T47D (cell line): ENCODE data around the gene GYS1.
"Not testable (repeated sequence)": the region's sequence is repeated elsewhere in the genome, so short reads cannot be mapped to it uniquely, and the experiment has no call there.

Experiments used
- DNase-seq, 2 experiments: peaks; one replicate each; pipeline versions ENCODE4 v3.0.0 to v3.0.0-alpha.2; 2011 to 2012; ENCODE audit warnings: low read depth in 1 of 2, low spot score in 1 of 2
- JUND ChIP-seq: IDR thresholded peaks from 2 replicates; pipeline ENCODE4 v1.6.1; 2012; ENCODE audit warnings: low read depth
- in situ Hi-C: cut with HindIII; loops from 2 replicates; pipeline ENCODE4 v1.10.0; 2016; ENCODE audit warnings: low sequenced_read_pairs, low pct_unique_long_range_greater_than_20kb

The GYS1 gene

DNA sequence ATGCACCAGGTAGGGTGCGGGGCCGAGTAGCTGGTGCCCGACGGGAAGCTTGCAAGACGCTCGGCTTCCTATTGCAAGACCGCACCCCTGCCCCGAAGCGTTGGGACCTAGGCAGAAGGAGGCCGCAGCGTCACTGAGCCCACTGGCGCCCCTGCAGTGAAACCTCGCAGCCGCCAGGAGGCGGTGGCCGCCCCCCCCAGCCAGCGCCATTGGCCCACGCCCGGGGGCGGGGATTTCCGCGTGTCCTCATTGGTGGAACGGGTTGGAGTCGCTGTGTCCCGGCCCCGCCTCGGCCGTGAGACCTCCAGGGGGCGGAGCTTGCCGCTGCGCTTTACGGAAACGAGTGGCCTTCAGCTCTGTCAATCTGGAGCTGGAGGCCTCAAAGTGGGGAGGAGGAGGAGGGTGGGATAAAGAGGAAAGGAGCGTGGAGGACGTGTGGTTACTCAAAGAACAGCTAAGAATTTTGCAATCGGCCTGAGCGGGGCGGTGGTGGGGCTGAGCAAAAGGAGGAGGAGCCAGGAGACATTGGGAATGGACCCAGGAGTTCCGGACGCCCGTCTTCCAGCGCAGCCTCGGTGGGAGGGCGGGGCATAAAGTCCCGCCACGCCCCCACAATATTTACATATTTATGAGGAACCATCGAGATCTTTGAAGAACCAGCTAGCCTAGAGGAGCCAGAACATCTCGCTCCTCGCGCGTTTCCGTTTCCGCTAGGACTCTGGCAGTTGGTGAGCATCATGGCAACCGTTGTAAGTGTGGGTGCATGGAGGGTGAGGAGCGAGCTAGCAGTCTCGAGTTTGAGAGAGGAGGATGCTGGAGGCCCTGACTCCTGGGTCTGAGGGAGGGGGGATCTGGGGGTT lies at the start of gene GYS1, which contains the start of gene RUVBL2:
GYS1 (minus strand) TSS at position 135 of the 860 bp plus-strand sequence. CDS start 197 bp downstream, outside the sequence.
RUVBL2 (plus strand) TSS at position 713 of the 860 bp plus-strand sequence; CDS start at position 738, 25 bp downstream.
- no peak for TF ChIP-seq JUND
- in situ Hi-C loops, result no loop called here
- DNase-seq, result peak; percentile 92 to 99

DNA sequence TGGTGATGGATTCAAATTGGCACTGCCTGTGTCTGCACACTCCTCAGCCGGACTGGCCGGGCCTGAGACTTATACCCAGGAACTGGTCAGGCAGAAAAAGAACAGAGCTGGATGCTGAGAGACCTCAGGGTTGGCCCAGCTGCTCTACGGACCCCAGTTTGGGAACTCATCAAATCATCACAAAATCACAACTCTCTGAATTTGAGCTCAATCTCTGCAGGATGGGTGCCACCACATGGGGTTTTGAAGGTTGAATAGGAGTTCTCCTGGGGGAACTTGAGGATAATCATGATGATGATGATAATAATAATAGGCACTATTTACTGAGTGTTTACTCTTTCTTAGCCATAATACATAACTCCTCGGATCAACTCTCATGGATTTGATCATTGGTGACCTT lies 49.6 kb upstream of the GYS1 start:
- DNase-seq, in situ Hi-C loops: not testable (repeated sequence)

DNA sequence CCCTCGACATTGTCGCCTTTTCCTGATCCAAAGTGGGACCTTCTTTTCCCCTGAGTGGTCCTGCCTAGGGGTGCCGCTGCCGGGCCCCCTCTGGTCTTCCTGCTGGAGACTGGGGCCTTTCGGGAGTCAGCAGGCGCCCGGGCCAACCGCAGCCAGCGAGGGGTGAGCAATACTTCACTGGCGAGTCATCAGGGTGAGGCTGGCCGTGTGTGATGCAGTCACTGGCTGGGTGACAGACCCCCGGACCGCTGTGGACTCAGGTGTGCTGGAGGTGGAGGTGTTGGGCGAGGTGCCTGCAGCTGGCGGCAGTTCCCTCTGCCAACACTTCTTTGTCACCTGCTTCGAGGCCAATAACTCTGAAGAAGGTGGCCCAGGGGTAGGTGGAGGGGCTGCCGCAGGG lies 49.1 kb upstream of the GYS1 start:
- DNase-seq, result no peak
- no peak for TF ChIP-seq JUND
- in situ Hi-C loops, result no loop called here

DNA sequence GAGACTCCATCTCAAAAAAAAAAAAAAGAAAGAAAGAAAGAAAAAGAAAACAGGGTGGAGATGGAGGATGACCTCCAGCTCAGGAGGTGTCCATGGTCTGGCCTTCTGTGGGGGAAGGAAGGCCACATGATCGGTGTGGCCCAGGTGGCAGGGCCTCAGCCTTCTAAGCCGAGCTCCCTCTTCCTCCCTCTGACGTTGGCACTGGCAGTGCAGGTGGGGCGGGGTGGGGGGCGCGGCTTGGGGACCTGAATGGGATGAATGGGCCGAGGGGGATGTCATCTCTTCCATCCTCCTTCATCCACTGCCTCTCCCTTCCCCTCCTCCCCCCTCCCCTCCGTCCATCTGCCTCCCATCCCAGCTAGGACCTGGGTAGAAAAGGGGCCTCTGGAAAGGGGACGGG lies 46.6 kb upstream of the GYS1 start:
- DNase-seq, in situ Hi-C loops: not testable (repeated sequence)

DNA sequence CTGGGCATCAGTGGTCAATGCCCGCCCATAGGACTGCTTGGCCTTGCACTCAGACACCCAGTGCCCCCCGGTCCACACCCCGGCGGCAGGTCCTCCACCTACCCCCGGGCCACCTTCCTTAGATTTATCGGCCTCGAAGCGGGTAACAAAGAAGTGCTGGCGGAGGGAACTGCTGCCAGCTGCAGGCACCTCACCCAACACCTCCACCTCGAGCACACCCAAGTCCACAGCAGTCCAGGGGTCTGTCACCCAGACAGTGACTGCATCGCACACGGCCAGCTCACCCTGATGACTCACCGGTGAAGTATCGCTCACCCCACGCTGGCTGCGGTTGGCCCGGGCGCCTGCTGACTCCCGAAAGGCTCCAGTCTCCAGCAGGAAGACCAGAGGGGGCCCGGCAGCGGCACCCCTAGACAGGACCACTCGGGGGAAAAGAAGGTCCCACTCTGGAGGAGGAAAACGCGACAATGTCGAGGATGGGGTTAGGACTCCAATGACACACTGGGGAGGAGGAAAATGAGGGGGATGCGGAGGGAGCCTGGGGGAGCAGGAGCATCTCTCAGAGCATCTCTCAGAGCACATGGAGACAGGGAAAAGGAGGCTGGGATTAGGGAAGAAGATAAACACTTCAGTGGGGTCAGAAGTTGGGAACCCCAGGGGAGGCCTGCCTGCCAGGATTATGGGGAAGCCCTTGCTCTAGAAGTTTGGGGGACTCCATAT lies 45.6 kb upstream of the GYS1 start:
- DNase-seq, in situ Hi-C loops: not testable (repeated sequence)

DNA sequence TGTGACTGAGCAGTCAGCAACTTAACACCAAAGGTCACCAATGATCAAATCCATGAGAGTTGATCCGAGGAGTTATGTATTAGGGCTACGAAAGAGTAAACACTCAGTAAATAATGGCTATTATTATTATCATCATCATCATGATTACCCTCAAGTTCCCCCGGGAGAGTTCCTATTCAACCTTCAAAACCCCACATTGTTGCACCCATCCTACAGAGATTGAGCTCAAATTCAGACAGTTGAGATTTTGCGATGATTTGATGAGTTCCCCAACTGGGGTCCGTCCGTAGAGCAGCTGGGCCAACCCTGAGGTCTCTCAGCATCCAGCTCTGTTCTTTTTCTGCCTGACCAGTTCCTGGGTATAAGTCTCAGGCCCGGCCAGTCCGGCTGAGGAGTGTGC lies 45.0 kb upstream of the GYS1 start:
- in situ Hi-C loops, DNase-seq: not testable (repeated sequence)

DNA sequence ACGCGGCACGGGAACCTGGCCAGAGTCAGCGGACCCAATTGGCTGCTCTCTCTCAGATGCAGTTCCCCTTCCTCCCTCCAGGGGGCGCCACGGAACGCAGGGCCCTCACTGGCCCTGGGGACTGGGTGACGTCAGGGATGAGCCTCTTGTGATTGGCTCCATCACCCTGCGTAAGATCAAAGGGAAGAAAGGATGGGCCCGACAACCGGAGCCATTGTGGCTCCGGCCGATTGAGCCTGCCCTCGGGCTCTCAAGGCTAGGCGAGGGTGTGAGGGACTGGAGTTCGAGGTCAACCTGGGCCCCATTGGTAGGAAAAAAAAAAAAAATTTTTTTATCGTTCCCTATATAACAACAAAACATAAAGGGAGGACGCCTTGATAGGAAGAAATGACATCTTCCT lies 43.7 kb upstream of the GYS1 start, which contains the start of gene CGB1:
CGB1 (minus strand) TSS at position 81 of the 400 bp plus-strand sequence. CDS start 184 bp downstream, outside the sequence.
- in situ Hi-C loops, result not testable (repeated sequence)
- peak in 1 of 2 experiments; percentile 29 for DNase-seq

DNA sequence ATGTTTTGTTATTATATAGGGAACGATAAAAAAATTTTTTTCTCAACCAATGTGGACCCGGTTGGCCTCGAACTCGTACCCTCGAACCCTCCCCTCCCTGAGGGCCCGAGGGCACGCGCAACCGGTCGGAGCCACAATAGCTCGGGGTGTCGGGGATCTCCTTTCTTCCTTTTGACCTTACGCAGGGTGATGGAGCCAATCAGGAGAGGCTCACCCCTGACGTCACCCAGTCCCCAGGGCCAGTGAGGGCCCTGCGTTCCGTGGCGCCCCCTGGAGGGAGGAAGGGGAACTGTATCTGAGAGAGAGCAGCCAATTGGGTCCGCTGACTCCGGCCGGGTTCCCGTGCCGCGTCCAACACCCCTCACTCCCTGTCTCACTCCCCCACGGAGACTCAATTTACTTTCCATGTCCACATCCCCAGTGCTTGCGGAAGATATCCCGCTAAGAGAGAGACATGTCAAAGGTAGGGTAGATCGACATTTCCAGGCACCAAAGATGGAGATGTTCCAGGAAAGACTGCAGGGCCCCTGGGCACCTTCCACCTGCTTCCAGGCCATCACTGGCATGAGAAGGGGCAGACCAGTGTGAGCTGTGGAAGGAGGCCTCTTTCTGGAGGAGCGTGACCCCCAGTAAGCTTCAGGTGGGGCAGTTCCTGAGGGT lies 38.7 kb upstream of the GYS1 start, which contains the start of gene CGB2:
CGB2 (plus strand) TSS at position 249 of the 660 bp plus-strand sequence; CDS start at position 455, 206 bp downstream.
- in situ Hi-C loops, result not testable (repeated sequence)
- peak in 1 of 2 experiments; percentile 63 for DNase-seq

DNA sequence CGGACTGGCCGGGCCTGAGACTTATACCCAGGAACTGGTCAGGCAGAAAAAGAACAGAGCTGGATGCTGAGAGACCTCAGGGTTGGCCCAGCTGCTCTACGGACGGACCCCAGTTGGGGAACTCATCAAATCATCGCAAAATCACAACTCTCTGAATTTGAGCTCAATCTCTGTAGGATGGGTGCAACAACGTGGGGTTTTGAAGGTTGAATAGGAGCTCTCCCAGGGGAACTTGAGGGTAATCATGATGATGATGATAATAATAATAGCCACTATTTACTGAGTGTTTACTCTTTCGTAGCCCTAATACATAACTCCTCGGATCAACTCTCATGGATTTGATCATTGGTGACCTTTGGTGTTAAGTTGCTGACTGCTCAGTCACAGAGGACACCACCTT lies 37.2 kb upstream of the GYS1 start:
- DNase-seq, in situ Hi-C loops: not testable (repeated sequence)

DNA sequence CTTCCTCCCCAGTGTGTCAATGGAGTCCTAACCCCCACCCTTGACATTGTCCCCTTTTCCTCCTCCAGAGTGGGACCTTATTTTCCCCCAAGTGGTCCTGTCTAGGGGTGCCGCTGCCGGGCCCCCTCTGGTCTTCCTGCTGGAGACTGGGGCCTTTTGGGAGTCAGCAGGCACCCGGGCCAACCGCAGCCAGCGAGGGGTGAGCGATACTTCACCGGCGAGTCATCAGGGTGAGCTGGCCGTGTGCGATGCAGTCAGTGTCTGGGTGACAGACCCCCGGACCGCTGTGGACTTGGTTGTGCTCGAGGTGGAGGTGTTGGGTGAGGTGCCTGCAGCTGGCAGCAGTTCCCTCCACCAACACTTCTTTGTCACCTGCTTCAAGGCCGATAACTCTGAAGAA lies 36.6 kb upstream of the GYS1 start:
- DNase-seq, in situ Hi-C loops: not testable (repeated sequence)

DNA sequence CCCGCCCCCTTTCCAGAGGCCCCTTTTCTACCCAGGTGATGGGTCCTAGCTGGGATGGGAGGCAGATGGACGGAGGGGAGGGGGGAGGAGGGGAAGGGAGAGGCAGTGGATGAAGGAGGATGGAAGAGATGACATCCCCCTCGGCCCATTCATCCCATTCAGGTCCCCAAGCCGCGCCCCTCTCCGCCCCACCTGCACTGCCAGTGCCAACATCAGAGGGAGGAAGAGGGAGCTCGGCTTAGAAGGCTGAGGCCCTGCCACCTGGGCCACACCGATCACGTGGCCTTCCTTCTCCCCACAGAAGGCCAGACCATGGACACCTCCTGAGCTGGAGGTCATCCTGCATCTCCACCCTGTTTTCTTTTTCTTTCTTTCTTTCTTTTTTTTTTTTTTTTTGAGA lies 35.6 kb upstream of the GYS1 start:
- DNase-seq, in situ Hi-C loops: not testable (repeated sequence)

DNA sequence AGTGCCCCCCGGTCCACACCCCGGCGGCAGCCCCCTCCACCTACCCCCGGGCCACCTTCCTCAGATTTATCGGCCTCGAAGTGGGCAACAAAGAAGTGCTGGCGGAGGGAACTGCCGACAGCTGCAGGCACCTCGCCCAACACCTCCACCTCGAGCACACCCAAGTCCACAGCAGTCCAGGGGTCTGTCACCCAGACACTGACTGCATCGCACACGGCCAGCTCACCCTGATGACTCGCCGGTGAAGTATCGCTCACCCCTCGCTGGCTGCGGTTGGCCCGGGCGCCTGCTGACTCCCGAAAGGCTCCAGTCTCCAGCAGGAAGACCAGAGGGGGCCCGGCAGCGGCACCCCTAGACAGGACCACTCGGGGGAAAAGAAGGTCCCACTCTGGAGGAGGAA lies 32.5 kb upstream of the GYS1 start:
- in situ Hi-C loops, DNase-seq: not testable (repeated sequence)

DNA sequence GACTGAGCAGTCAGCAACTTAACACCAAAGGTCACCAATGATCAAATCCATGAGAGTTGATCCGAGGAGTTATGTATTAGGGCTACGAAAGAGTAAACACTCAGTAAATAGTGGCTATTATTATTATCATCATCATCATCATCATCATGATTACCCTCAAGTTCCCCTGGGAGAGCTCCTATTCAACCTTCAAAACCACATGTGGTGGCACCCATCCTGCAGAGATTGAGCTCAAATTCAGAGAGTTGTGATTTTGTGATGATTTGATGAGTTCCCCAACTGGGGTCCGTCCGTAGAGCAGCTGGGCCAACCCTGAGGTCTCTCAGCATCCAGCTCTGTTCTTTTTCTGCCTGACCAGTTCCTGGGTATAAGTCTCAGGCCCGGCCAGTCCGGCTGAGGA lies 32.0 kb upstream of the GYS1 start:
- DNase-seq, in situ Hi-C loops: not testable (repeated sequence)

DNA sequence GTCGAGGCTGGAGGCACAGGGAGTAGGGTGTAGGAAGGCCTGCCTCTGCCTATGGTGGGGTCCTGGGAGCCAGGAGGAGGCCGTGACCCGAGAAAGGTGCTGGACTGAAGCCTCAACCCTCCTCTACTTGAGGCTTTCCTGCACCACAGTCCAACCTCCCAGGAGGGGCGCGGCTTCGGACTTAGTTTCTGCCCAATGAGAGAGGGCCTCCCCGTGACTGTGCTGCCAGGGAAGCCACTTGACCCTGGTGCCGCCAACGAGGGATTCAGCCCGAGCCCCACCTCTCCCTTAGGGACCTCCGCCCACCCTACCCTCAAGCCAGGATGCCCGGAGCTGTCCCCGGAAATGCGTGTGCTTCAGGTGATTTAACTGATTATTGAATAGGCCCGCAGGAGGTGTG lies 31.1 kb upstream of the GYS1 start, which contains the start of gene CGB3:
CGB3 (minus strand) TSS at position 101 of the 400 bp plus-strand sequence. CDS start 362 bp downstream, outside the sequence.
- DNase-seq, in situ Hi-C loops: not testable (repeated sequence)
